Gastroesophageal sphincter (tissue), 3 donors: ENCODE data around the gene USP49.

Source experiments
- EP300 ChIP-seq: sonication (generic); formaldehyde crosslinking; IDR thresholded peaks from one replicate; pipeline ENCODE4 v1.6.1; 2017; ENCODE audit warnings: antibody characterized with exemption, mild to moderate bottlenecking
- POLR2A ChIP-seq, 2 donors: fragments of 450-650 bp; IDR thresholded peaks; one replicate each; pipeline ENCODE4 v1.6.1; 2017; ENCODE audit warnings: antibody characterized with exemption in 2 of 2, mild to moderate bottlenecking in 2 of 2, moderate library complexity in 1 of 2
- POLR2AphosphoS5 ChIP-seq: sonication (generic); formaldehyde crosslinking; IDR thresholded peaks from one replicate; pipeline ENCODE4 v1.6.1; 2017; ENCODE audit warnings: antibody characterized with exemption
- TF ChIP-seq, protein P1 (sequence below), 4 experiments: fragments of 200-600 bp in 2 of 4; fragments of 450-650 bp in 2 of 4; sonication (generic) in 1 of 4; IDR thresholded peaks; one replicate each; pipeline ENCODE4 v1.5.1; 2017 to 2019; ENCODE audit warnings: antibody characterized with exemption in 4 of 4, mild to moderate bottlenecking in 2 of 4, moderate library complexity in 2 of 4

DNA sequence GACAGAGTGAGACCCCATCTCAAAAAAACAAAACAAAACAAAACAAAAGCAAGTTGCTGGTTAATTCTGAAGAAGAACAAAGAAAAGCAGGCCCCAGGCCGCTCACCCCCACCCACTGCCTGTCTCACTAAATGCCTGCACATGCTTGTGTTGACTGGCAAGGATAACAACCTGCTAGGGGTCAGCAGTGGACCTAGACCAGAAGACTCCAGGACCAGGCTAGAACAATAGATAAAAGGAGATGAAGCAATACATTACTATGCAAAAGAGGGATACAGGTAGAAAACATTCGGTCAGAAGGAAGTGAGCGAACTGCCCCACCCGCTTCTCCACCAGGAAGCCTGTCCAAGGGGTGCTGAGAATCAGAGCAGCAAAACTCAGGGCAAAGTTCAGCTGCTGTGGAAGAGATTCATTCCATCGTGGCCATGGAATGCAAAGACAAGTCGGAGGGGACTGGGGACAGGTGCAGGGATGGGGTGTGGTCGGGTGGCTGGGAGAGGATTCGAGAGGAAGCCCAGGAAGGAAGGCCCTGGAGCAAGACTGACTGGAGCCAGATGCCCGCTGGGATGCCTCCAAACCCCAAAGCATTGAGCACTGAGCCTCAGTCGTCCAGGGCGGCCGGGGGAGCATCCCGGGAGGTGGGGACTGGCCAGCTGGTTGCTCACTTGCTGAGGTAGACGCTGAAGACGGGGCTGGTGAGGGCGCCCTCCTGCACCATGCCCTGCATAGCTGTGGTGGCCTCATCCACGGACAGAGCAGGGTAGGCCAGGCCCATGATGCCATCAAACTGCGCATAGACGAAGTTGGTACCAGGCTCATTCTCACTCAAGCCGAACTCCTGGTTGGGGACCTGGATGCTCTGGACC is 153.3 kb downstream of the USP49 start:
- TF ChIP-seq, protein P1, sequence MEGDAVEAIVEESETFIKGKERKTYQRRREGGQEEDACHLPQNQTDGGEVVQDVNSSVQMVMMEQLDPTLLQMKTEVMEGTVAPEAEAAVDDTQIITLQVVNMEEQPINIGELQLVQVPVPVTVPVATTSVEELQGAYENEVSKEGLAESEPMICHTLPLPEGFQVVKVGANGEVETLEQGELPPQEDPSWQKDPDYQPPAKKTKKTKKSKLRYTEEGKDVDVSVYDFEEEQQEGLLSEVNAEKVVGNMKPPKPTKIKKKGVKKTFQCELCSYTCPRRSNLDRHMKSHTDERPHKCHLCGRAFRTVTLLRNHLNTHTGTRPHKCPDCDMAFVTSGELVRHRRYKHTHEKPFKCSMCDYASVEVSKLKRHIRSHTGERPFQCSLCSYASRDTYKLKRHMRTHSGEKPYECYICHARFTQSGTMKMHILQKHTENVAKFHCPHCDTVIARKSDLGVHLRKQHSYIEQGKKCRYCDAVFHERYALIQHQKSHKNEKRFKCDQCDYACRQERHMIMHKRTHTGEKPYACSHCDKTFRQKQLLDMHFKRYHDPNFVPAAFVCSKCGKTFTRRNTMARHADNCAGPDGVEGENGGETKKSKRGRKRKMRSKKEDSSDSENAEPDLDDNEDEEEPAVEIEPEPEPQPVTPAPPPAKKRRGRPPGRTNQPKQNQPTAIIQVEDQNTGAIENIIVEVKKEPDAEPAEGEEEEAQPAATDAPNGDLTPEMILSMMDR (IDR thresholded peaks at IDR 0.05), result no peak
- TF ChIP-seq POLR2AphosphoS5 (no peak), POLR2A (IDR thresholded peaks at IDR 0.05) (no peak), EP300 (no peak)
